ENCODE results near the gene PRAMEF11. TPM values are rescaled to one million over a fixed set of nuclear protein-coding genes. Genes with fewer than 3 reads are reported as not detected.

PRAMEF11 gene
- total and polyA plus RNA-seq, 10 of the 15 experiments (the other 5 are each of a cell fraction or from before 2014, with no cell fraction given): not detected

DNA sequence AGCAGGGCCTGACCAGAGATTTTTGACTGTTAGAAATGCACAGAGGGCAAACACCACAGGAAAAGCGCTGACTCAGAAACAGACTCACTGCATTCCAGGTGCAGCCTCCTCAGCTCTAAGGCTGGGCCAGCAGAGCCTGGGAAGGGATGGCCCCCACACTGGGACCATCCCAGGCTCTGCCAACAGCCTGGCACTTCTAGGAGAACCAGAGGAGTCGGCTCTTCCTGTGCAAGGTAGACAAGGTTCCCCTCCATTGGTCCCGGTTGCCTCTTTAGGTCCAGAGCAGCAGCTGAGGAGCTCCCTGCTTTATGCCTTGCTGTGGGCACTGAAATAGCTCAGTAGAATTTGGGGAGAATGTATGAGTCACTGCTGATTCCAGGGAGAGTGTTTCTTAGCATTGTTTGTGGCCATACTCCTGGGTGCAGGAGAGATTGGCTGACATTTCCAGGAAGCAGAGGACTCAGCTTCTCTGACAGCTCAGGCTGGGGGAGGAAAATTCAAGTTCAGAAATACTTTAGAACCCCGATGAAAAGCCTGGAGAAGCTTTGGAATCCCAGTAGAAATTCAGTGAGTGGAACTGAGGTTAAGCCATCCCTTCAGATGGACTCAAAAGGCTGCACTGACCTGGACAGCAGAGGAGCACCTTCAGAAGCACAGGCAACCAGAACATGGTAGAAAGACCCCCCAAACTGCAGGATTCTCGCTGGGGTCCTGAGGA lies 20.4 kb downstream of the PRAMEF11 start:
- H3K36me3 ChIP-seq (ENCODE audit: control insufficient read depth in 2 of 2, insufficient read depth in 2 of 2, low read length in 1 of 2): no peaks in the 10 kb centered on the region
- 23% methylated on average over 5 of the region's 5 CpGs for WGBS (ENCODE audit: insufficient coverage, insufficient replicate concordance, low lambda C conversion rate, missing lambda C conversion rate)
- TF ChIP-seq RUNX3 (IDR thresholded peaks at IDR 0.05; ENCODE audit: low read length) (no peak), SRF (IDR thresholded peaks at IDR 0.05; ENCODE audit: low read depth in 2 of 2, low read length in 2 of 2) (no peak), EZH2 (IDR thresholded peaks at IDR 0.05; ENCODE audit: borderline replicate concordance, control insufficient read depth, low read depth, low read length) (no peak), RBBP5 (conservative IDR thresholded peaks at IDR 0.05) (no peak), ZNF622 (IDR thresholded peaks at IDR 0.05) (no peak), BMI1 (IDR thresholded peaks at IDR 0.05; ENCODE audit: borderline replicate concordance) (no peak)
- TF ChIP-seq, protein P1, sequence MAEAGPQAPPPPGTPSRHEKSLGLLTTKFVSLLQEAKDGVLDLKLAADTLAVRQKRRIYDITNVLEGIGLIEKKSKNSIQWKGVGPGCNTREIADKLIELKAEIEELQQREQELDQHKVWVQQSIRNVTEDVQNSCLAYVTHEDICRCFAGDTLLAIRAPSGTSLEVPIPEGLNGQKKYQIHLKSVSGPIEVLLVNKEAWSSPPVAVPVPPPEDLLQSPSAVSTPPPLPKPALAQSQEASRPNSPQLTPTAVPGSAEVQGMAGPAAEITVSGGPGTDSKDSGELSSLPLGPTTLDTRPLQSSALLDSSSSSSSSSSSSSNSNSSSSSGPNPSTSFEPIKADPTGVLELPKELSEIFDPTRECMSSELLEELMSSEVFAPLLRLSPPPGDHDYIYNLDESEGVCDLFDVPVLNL (IDR thresholded peaks at IDR 0.05; ENCODE audit: low read depth, low read length): no peak
- TF ChIP-seq, protein P2, sequence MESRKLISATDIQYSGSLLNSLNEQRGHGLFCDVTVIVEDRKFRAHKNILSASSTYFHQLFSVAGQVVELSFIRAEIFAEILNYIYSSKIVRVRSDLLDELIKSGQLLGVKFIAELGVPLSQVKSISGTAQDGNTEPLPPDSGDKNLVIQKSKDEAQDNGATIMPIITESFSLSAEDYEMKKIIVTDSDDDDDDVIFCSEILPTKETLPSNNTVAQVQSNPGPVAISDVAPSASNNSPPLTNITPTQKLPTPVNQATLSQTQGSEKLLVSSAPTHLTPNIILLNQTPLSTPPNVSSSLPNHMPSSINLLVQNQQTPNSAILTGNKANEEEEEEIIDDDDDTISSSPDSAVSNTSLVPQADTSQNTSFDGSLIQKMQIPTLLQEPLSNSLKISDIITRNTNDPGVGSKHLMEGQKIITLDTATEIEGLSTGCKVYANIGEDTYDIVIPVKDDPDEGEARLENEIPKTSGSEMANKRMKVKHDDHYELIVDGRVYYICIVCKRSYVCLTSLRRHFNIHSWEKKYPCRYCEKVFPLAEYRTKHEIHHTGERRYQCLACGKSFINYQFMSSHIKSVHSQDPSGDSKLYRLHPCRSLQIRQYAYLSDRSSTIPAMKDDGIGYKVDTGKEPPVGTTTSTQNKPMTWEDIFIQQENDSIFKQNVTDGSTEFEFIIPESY (IDR thresholded peaks at IDR 0.05): no peak
- no peaks in the 10 kb centered on the region for H3K4me1 ChIP-seq (ENCODE audit: control insufficient read depth, insufficient read depth, low read length)
- H4K20me1 ChIP-seq (ENCODE audit: control insufficient read depth, insufficient read depth): no peaks in the 10 kb centered on the region
- in situ Hi-C loops (cut with MboI): loop anchor here (25.0 kb wide), 1 partner anchor 426 kb away; the partner anchor contains the start of gene PRAMEF18
- BruUV-seq (replicated peaks): no TSS peak
- H3K4me3 ChIP-seq: no peak overlapping the region
- DNase-seq (ENCODE audit: low read depth, low spot score): no peak
- H3K27me3 ChIP-seq (replicated peaks in 1 of 2; ENCODE audit: control insufficient read depth in 2 of 2, insufficient read depth in 2 of 2, low read length in 1 of 2): no peaks in the 10 kb centered on the region; a peak in 1 of 4 replicates
- CTCF ChIA-PET: no interaction called here
- no peak overlapping the region for H3K27ac ChIP-seq (ENCODE audit: control insufficient read depth, insufficient read depth)
- H2AFZ ChIP-seq (ENCODE audit: control insufficient read depth, low read depth, low read length): no peak overlapping the region
- H3K79me2 ChIP-seq (ENCODE audit: control insufficient read depth, insufficient read depth, low read length): no peaks in the 10 kb centered on the region
- intact Hi-C loops (cut with micrococcal nuclease; ENCODE audit: unreplicated experiment): no loop called here
- ATAC-seq: no peak
- no peaks in the 10 kb centered on the region for H3K9me3 ChIP-seq (replicated peaks; ENCODE audit: control insufficient read depth, insufficient read depth, low read length)
- FAIRE-seq: no peak
- H3K4me2 ChIP-seq (ENCODE audit: control insufficient read depth, insufficient read depth): no peak overlapping the region
- RAD21 ChIA-PET (ENCODE audit: unreplicated experiment): no interaction called here
- SMC1A ChIA-PET (ENCODE audit: uncharacterized antibody, unreplicated experiment): interaction anchor here (0.6 kb wide), 1 partner anchor 1927 kb away, joined by 4 read pairs; no protein-coding TSS in a partner anchor
- no peak overlapping the region for H3K9ac ChIP-seq (ENCODE audit: control insufficient read depth, insufficient read depth, low read length)
- POLR2A ChIA-PET: no interaction called here

Data from GM12878 (cell line).